Measurements from ENCODE around the gene PLD2.

PLD2 gene, protein sequence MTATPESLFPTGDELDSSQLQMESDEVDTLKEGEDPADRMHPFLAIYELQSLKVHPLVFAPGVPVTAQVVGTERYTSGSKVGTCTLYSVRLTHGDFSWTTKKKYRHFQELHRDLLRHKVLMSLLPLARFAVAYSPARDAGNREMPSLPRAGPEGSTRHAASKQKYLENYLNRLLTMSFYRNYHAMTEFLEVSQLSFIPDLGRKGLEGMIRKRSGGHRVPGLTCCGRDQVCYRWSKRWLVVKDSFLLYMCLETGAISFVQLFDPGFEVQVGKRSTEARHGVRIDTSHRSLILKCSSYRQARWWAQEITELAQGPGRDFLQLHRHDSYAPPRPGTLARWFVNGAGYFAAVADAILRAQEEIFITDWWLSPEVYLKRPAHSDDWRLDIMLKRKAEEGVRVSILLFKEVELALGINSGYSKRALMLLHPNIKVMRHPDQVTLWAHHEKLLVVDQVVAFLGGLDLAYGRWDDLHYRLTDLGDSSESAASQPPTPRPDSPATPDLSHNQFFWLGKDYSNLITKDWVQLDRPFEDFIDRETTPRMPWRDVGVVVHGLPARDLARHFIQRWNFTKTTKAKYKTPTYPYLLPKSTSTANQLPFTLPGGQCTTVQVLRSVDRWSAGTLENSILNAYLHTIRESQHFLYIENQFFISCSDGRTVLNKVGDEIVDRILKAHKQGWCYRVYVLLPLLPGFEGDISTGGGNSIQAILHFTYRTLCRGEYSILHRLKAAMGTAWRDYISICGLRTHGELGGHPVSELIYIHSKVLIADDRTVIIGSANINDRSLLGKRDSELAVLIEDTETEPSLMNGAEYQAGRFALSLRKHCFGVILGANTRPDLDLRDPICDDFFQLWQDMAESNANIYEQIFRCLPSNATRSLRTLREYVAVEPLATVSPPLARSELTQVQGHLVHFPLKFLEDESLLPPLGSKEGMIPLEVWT

DNA sequence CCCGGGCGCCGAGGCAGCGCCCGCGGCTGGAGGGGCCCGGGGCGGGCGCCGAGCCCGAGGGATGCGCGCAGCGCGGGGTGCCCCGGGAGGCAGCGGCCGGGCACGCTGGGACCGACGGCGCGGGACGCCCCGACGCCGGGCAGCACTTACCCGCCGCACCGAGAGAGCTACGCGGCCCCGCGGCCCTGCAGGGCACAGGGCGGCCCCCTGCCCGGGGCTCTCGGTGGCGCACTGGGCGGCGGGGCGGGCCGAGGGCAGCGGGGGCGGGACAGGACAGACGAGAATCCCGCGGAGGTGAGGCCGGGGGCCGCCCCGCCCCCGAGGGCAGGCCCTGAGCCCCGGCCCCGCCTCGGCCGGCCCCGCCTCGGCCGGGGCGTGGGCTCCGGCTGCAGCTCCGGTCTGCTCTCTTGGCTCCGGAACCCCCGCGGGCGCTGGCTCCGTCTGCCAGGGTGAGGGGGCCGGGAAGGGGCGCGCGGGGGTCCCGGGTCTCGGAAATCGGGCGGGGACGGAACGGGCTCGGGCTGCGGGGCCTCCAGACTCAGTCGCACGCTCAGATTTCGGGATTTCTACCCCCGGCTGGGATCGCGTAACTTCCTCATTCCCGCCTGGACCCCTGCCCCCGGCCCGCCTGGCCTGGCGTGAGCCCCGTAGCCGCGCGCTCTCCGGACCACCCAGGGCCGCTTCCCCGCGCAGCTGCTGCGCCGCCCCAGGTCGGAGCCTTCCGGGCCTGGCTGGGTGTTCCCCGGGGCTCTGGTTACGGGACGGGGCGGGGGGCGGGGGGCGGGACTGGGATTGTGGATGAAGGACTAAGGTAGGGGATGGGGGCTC lies at the start of gene PLD2:
TSS of gene PLD2 (plus strand) at position 376 of the 828 bp plus-strand sequence. CDS start 621 bp downstream, outside the sequence.
- peak; percentile 91 for DNase-seq

DNA sequence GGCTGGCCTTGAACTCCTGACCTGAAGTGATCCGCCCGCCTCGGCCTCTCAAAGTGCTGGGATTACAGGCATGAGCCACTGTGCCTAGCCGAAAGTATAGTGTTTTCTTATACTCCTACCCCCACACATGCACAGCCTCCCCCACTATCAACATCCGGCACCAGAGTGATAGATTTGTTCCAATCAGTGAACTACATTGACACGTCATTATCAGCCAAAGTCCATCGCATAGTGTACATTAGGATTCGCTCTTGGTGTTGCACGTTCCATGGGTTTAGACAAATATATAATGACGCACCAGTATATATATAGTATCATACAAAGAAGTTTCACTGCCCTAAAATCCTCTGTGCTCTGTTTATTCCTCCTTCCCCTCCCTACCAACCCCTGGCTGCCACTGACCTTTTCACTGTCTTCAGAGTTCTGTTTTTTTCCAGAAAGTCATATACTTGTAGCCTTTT lies 47.1 kb upstream of the PLD2 start:
- DNase-seq: no peak

DNA sequence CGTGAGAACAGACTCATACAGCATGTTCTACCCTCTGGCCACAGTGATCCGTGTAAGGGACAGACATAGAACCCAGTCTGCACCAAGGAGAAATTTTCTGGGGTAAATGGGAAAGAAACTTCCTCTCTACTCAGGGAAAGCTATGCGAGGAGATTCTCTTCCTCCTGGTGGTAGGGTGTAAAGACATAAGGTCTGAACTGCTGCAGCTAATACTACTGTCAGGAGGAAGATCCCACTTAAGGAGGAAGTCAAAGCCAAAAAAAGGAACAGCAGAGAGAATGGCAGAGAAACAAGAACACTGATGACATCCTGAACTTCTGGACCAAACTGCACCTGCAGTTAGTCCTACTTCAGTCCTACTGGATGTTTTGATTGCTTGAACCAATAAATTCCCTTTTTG lies 42.4 kb upstream of the PLD2 start:
- no peak for DNase-seq

DNA sequence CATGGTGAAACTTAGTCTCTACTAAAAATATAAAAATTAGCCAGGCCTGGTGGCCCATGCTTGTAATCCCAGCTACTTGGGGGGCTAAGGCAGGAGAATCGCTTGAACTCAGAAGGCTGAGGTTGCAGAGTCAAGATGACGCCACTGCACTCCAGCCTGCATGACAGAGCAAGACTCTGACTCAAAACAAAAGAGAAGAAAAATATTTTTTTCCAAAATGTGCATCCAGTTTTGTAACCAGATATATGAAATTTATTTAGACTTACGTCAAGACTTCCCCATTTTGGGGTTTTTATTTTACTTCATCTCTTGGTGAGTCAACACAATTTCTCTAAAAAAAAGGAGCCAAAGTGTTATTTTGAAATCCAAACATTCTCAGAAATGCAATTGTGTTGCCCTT lies 40.8 kb upstream of the PLD2 start:
- no peak for DNase-seq

DNA sequence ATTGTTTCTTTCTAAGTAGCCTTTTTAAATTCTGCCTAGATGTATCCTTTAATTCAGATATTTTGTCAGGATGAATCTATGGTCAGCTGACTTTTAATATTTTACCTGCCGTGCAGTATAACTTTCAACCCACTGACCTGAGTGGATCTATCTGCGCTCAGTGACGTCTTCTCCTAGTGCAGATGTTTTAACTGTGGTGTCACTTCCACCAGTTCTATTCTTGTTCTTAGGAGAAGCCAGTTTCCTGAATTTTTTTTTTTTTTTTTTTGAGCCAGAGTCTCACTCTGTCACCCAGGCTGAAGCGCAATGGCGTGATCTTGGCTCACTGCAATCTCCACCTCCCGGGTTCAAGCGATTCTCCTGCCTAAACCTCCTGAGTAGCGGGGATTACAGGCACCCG lies 40.2 kb upstream of the PLD2 start:
- no peak for DNase-seq

DNA sequence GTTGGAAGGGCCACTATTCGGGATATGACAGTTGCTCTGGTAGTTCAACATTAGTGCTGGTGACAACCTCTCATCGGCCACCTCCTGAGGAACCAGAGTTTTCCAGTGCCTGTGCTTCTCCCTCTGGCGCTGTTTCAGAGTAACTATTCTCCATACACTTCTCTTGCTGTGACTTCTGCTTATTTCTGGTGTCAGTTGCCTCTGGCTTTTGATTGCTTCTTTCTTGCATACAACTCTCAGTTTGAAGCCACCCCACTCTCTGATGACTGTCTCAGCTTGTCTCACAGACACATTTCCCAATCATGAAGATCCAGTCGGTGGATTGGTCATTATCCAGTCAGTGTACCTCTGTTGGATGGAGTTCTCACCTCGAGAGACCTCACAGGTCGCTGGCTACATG lies 38.7 kb upstream of the PLD2 start:
- no peak for DNase-seq

DNA sequence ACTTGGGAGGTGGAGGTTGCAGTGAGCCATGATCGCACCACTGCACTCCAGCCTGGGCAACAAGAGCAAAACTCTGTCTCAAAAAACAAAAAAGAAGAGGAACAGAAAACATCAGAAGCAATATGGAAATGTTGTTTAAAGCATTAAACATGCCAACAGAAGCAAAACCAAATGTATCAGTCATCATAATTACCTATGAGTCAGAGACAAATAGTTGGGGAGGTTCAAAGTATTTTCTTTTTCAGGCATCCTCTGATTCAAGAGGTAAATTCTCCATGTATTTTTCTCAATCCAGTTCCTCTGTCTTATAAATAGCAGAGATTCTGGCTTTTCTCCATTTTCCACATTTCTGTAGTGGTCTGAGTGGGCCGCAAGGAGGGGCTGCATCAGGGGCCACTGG lies 37.3 kb upstream of the PLD2 start:
- no peak for DNase-seq

DNA sequence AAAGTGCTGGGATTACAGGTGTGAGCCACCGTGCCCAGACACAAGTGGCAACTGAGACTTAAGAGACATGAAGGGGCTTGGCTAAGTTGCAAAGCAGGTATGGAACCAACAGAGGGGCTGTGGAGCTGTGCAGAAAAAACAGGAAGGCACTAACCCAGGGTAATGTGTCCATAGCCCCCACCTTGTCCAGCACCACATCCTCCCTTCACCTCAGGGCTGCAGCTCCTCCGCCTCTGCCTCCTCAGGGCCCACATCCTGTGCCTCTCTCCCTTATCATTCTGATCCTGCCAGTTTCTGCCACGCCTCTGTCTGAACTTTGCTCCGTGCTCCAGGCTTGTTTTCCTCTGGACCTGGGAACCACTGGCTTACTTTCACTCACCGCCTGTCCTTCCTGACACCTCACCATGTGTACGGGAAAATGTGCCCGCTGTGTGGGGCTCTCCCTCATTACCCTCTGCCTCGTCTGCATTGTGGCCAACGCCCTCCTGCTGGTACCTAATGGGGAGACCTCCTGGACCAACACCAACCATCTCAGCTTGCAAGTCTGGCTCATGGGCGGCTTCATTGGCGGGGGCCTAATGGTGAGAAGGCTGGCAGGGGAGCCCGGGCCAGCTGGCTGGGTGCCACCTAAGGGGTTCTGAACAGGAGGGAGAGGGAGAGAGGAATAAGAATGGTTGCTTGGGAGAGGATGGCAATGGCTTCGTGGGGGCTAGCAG lies 35.3 kb upstream of the PLD2 start, which contains the start of gene TM4SF5:
TSS of gene TM4SF5 (plus strand) at position 368 of the 716 bp plus-strand sequence. CDS start at position 405, 37 bp downstream.
- peak; percentile 32 for DNase-seq

DNA sequence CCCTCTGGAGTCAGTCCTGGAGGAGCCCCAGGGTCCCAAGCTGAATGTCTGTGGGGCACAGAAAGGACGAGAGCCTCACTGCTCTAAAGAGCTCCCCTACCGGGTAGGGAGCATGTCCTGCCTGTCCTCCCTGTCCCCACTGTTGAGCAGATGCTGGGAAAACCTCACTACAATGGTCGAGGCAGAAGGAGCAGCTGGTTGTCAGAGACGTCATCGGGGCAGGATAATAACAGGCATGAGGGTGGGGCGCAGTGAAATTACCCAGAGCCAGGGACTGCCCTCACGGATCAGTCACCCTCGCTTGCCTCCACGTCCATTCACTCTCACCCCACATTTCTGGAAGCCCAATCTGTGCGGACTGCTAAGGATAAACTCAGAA lies 34.7 kb upstream of the PLD2 start:
- no peak for DNase-seq

DNA sequence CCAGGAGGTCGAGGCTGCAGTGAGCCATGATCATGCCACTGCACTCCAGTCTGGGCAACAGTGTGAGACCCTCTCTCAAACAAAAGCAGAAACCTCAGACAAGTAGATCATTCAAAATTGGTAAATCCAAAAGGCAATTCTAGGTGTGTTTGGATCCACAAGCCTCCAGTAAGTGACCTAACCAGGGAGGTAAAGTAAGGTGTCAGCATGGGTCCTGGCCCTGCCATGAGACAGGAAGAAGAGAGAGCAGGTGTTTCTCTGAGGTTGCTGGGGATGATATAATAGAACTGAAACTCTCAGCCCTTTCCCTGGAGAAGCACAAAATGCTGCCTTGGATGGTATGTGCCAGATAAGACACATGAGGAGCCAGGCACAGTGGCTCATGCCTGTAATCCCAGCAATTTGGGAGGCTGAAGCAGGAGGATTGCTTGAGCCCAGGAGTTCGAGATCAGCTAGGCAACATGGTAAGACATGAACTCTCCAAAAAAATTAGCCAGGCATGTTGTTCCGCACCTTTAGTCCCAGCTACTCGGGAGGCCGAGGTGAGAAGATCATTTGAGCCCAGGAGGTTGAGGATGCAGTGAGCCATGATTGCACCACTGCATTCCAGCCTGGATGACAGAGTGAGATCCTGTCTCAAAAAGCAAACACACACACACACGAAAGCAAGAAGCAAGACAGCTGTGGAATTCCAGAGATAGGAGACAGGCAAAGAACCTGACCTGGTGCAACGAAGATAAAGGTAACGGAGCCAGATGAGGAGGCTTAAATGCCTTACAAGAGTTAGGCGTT lies 28.8 kb upstream of the PLD2 start:
- DNase-seq: no peak

DNA sequence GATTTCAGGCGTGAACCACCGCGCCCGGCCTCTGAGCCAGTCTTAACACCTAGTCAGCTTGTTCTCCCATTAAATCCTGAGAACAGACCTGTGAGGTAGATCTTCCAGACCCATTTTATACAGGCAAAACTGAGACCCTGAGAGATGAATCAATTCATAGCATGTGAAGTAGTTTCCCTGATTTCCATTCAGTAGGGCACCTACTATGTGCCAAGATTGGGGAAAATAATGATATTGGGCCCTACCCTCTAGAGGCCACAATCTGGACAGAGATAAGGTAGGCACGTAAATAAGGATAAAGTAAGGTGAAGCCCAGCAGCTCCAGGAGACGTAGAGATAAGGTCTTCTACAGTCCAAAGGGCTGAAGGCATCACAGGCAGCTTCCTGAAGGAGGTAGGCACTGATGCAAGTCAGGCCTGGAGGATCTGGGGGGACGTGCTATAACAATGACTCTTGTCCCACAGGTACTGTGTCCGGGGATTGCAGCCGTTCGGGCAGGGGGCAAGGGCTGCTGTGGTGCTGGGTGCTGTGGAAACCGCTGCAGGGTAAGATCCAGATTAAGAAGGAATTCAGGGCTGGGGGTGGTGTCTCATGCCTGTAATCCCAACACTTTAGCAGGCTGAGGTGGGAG lies 26.5 kb upstream of the PLD2 start:
- no peak for DNase-seq

DNA sequence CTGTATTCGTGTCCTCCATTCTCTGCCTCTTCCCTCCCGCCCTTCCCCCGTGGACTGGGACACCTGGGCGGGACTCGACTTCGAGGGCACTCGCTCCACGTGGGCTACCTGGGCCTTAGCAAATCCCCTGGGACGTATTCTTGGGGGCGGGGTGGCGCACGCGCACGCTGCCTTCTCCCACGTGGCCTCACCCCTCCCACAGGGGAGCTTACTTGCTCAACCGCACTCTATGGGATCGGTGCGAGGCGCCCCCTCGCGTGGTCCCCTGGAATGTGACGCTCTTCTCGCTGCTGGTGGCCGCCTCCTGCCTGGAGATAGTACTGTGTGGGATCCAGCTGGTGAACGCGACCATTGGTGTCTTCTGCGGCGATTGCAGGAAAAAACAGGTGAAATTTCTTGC lies 24.3 kb upstream of the PLD2 start:
- DNase-seq: no peak

DNA sequence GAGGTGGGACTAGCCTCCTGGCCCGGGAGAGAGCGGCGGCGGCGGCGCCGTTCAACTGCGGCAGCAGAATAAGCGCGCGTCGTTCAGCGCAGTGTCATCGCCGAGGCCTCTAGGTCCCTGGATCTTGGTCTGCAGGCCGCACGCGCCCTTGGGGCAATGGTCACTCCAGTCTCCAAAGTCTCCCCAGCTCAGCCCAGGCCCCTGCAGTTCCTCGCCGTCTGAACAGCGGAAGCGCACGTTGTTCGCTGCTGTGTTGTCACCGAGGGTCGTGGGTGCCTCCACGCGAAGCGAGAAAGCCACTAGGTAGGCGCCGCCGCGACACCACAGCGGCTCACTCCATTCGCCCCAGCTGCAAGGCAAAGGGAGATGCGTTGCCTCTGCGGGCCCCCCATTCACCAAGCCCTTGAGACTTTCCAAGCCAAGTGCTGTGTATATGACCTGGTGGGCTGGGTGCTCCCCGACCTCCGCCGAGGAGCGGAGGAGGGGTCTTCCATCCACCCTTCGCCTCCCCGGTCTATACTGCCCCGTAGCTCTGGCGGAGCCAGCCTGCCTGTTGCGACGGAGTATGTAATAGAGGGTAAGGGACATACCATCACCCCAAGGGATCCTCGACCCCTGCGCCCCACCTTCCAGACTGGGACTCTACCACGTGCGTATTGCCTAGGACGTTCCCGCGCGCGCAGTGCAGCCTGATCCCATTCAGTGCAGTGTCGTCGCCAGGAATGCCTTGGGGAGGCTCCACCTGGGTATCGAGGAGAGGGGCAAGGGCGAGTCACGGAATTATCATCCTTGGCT lies 21.4 kb upstream of the PLD2 start:
- peak; percentile 43 for DNase-seq

DNA sequence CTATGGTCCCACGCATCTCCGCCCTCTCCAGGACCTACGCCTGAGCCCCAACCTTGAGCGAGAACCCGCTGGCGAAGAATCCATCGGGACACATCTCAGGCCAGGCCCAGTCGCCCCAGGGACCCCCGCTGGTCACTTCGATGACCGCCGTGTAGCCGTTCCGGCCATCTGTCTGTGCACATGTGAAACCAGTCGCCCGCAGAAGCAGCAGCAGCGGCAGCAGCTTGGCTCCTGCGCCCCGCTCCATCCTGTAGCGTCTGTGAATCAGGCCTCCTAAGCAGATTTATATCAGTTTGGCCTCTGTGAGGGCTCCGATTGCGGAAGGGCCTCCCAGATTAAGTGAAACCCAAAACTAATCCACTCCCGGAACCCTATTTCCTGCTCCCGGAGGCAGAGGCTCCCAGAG lies 20.8 kb upstream of the PLD2 start, which contains the start of gene VMO1:
TSS of gene VMO1 (minus strand) at position 259 of the 406 bp plus-strand sequence. CDS start at position 247, 12 bp downstream.
- DNase-seq: peak; percentile 45

DNA sequence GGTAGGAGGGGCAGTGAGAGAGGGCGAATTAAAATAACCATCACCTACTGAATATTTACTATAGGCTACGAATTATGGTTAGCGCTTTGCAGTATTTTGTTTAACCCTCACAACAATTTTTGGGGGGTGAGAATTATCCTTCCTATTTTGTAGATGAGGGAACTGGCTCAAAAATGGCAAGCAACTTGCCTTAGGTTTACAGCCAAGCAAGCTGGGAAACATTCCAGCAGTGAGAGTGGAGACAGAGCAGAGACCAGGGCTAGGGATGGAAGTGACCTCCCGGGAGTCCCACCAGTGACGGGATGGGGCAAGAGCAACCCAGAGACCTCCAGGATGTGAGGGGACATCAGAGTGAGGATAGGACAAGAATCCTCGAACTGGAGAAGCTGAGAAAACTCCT lies 20.4 kb upstream of the PLD2 start:
- no peak for DNase-seq

DNA sequence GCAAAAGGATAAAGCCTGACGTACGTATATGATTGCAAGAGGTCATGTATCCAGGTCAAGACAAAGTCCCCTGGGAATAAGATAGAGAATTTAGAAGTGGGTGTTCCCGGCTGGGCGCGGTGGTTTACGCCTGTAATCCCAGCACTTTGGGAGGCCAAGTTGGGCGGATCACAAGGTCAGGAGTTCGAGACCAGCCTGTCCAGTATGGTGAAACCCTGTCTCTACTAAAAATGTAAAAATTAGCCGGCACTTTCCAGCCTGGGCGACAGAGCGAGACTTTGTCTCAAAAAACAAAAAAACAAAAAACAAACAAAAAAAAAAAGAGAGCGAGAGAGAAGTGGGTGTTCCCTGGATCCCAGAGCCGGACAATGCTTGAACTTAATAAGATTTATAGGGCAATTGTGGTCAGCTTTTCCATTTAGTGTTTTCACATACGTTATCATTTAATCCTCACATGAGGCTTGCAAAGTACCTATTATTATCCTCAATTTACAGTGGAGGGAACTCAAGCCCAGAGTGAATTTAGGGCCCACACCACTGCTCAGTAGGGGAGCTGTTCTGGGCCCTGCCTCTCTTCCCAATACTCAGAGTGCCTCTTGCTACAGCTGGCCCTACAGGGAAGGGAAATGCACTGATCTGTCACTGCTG lies 18.7 kb upstream of the PLD2 start:
- no peak for DNase-seq

DNA sequence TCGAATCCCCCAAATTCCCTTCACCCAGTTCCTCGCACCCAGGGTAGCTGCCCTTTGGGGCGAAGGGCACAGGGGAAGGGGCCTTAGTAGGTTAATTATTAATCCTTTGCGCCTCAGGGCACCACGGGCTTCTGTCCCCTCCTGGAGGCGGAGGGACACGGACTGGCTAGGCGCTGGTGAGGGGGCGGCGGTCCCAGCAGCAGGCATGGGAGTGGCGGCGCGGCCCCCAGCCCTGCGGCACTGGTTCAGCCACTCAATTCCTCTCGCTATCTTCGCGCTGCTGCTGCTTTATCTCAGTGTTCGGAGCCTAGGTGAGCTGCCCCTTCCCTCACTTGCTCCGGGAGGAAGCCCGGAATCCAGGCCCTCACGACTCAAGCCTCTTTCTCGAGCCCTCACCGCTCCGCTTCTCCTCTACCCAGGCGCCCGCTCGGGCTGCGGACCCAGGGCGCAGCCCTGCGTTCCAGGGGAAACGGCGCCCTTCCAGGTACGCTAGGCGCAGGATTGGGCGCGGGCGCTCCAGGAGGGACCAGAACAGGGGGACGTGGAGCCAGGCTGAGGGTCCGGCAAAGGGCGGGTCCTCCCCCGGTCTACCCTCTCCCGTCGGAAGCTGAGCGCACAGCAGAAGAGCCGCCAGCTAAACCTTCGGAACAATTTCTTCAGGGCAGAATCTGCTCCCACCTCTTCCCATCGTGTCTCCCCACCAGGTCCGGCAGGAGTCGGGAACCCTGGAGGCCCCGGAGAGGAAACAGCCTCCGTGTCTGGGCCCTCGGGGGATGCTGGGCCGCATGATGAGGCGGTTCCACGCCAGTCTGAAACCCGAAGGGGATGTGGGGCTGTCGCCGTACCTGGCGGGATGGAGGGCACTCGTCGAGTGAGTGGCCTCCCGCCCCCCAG lies 17.9 kb upstream of the PLD2 start, which contains the start of gene GLTPD2:
TSS of gene GLTPD2 (plus strand) at position 158 of the 894 bp plus-strand sequence. CDS start at position 206, 48 bp downstream.
- DNase-seq: peak; percentile 57

DNA sequence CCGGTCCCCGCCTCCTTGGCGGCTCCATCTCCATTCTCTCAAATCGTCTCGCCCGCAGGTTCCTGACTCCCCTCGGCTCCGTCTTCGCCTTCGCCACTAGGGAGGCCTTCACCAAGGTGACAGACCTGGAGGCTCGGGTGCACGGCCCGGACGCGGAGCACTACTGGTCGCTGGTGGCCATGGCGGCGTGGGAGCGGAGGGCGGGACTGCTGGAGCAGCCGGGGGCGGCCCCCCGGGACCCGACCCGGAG lies 17.3 kb upstream of the PLD2 start:
- DNase-seq: no peak
